Astrocyte (in vitro differentiated cells and primary cell): Measurements from ENCODE around the gene TFF3.

Source experiments
- CTCF ChIP-seq: IDR thresholded peaks from 2 replicates; pipeline ENCODE4 v1.5.1; 2011; ENCODE audit warnings: low read depth, mild to moderate bottlenecking, inconsistent platforms, low read length, moderate library complexity; ENCODE audit not compliant: insufficient read depth
- EZH2 ChIP-seq: IDR thresholded peaks from 2 replicates; pipeline ENCODE4 v1.6.1; 2012; ENCODE audit warnings: mild to moderate bottlenecking, low read length, inconsistent platforms; ENCODE audit not compliant: insufficient read depth

DNA sequence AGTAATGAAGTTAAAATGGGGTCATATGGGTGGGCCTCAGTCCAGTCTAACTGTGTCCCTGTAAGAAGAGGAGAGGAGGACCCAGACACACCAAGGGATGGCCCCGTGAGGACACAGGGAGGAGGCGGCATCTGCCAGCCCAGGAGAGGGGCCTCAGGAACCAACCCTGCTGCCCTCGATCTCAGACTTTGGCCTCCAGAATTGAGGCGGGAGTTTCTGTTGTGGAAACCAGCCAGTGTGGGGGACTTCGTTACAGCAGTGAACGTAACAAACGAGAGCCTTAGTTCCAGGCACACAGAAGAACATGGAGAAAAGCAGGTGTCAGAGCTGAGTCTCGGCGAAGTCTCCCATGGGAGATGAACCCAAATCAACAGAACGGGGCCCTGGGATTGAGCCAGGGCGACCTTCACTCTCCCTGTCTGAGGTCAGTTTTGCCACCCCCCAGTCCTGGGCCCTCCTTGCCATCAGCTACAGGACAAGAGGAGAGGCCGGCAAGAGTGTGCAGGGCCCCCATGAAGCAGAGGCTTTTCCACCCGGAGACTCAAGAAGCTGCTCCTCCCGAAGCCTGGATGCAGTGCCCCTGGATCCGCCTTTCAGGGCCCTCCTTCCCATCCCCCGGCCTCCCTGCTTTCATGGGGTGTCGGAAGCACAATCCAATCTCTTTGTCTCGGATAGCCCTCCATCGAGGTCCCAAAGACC is 36.6 kb downstream of the TFF3 start:
- no peak for TF ChIP-seq CTCF
- no peak for TF ChIP-seq EZH2
